Astrocyte (in vitro differentiated cells and primary cell): Measurements from ENCODE around the gene PLXDC1. TPM values are rescaled to one million over a fixed set of nuclear protein-coding genes. Genes with fewer than 3 reads are reported as not detected.

ENCODE experiments used
- DNase-seq: peaks from one replicate; pipeline ENCODE4 v3.0.0-alpha.2; 2010; ENCODE audit warnings: low read depth
- FAIRE-seq: peaks from 2 replicates; lab custom pipeline; 2011; peaks lifted over from hg19 to GRCh38; lab: Jason Lieb, UNC
- H2AFZ ChIP-seq: 2 replicates; pipeline ENCODE4 v1.6.0; 2012; ENCODE audit warnings: low read depth, low read length, inconsistent platforms
- H3K27ac ChIP-seq: 2 replicates; pipeline ENCODE4 v1.5.1; 2011; ENCODE audit warnings: low read depth, low read length, inconsistent platforms
- H3K27me3 ChIP-seq: 2 replicates; pipeline ENCODE4 v1.6.0; 2011; ENCODE audit warnings: low read length, inconsistent platforms; ENCODE audit not compliant: insufficient read depth
- H3K36me3 ChIP-seq: 2 replicates; pipeline ENCODE4 v1.5.1; 2011; ENCODE audit warnings: low read length, inconsistent platforms; ENCODE audit not compliant: insufficient read depth
- H3K4me1 ChIP-seq: 2 replicates; pipeline ENCODE4 v1.5.1; 2011; ENCODE audit warnings: low read length, inconsistent platforms; ENCODE audit not compliant: insufficient read depth
- H3K4me2 ChIP-seq: 2 replicates; pipeline ENCODE4 v1.6.0; 2012; ENCODE audit warnings: low read length, inconsistent platforms
- H3K4me3 ChIP-seq: 2 replicates; pipeline ENCODE4 v1.5.1; 2011; ENCODE audit warnings: low read depth, mild to moderate bottlenecking, low read length, inconsistent platforms; ENCODE audit not compliant: insufficient read depth
- H3K79me2 ChIP-seq: 2 replicates; pipeline ENCODE4 v1.6.0; 2012; ENCODE audit warnings: mild to moderate bottlenecking, low read length, inconsistent platforms; ENCODE audit not compliant: insufficient read depth
- H3K9ac ChIP-seq: 2 replicates; pipeline ENCODE4 v1.6.0; 2012; ENCODE audit warnings: mild to moderate bottlenecking, low read length, inconsistent platforms
- H3K9me3 ChIP-seq: 2 replicates; pipeline ENCODE4 v1.5.1; 2012; ENCODE audit warnings: low read depth, mild to moderate bottlenecking, low read length, inconsistent platforms; ENCODE audit not compliant: insufficient read depth
- H4K20me1 ChIP-seq: 2 replicates; pipeline ENCODE4 v1.6.0; 2012; ENCODE audit warnings: low read length, inconsistent platforms; ENCODE audit not compliant: insufficient read depth
- H3K27ac Mint-ChIP-seq: one replicate; pipeline ENCODE4 v1.8.0; 2021; ENCODE audit warnings: mild to moderate bottlenecking, mixed read lengths; ENCODE audit not compliant: unreplicated experiment
- H3K27me3 Mint-ChIP-seq: one replicate; pipeline ENCODE4 v1.8.0; 2021; ENCODE audit warnings: low read depth, mixed read lengths; ENCODE audit not compliant: unreplicated experiment
- H3K36me3 Mint-ChIP-seq: one replicate; pipeline ENCODE4 v1.8.0; 2021; ENCODE audit warnings: low read depth, mixed read lengths; ENCODE audit not compliant: unreplicated experiment
- H3K4me1 Mint-ChIP-seq: one replicate; pipeline ENCODE4 v1.8.0; 2021; ENCODE audit warnings: low read depth, mixed read lengths; ENCODE audit not compliant: unreplicated experiment
- H3K4me3 Mint-ChIP-seq: one replicate; pipeline ENCODE4 v1.8.0; 2021; ENCODE audit warnings: mild to moderate bottlenecking, moderate library complexity, mixed read lengths; ENCODE audit not compliant: unreplicated experiment
- H3K9me3 Mint-ChIP-seq: one replicate; pipeline ENCODE4 v1.8.0; 2021; ENCODE audit warnings: mild to moderate bottlenecking, mixed read lengths; ENCODE audit not compliant: unreplicated experiment
- CTCF ChIP-seq: IDR thresholded peaks from 2 replicates; pipeline ENCODE4 v1.5.1; 2011; ENCODE audit warnings: low read depth, mild to moderate bottlenecking, inconsistent platforms, low read length, moderate library complexity; ENCODE audit not compliant: insufficient read depth
- EZH2 ChIP-seq: IDR thresholded peaks from 2 replicates; pipeline ENCODE4 v1.6.1; 2012; ENCODE audit warnings: mild to moderate bottlenecking, low read length, inconsistent platforms; ENCODE audit not compliant: insufficient read depth
- total RNA-seq: library from RNA; stranded (reverse); gene quantifications from 2 replicates; pipeline ENCODE4 v1.2.1, GENCODE V29; 2021

The PLXDC1 gene
- total RNA-seq, 1 donor from 2014 or later: 8.9 TPM

DNA sequence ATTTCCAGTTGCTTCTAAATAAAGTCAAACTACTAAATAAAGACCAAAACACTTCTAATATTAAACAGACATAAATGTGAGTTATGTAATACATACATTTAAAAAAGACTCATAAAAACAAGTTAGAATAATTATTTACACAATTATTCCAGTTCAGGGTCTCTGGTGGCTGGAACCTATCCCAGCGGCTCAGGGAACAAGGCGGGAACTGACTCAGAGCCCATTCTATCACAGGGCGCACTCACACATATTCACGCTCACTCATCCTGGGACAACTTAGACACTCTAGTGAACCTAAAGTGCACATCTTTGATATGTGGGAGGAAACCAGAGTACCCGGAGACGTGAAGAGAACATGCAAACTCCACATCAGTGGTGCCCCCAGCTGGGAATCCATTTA is 25.0 kb downstream of the PLXDC1 start:
- H3K4me3 Mint-ChIP-seq: no peak overlapping the region
- no peak for FAIRE-seq

GRCh38 chr17:39125143-39125875 is 26.1 kb downstream of the PLXDC1 start:
- no peak for FAIRE-seq
- no peak for TF ChIP-seq EZH2
- TF ChIP-seq CTCF: no peak

More for the DNA sequence above, 25.0 kb downstream of the PLXDC1 start:
- Histone ChIP-seq H2AFZ (no peak overlapping the region), H3K4me3 (no peak overlapping the region), H3K4me2 (no peak overlapping the region), H3K9me3 (no peaks in the 10 kb centered on the region), H3K27ac (no peak overlapping the region), H3K4me1 (peaks cover 5% of the 10 kb centered on the region), H3K79me2 (no peaks in the 10 kb centered on the region), H4K20me1 (no peaks in the 10 kb centered on the region), H3K9ac (no peak overlapping the region), H3K27me3 (peaks cover 2% of the 10 kb centered on the region), H3K36me3 (no peaks in the 10 kb centered on the region)
- TF ChIP-seq EZH2 (no peak), CTCF (no peak)
- Mint-ChIP-seq H3K27ac (no peak overlapping the region), H3K4me1 (peaks cover 6% of the 10 kb centered on the region), H3K9me3 (no peaks in the 10 kb centered on the region), H3K36me3 (peaks cover 2% of the 10 kb centered on the region), H3K27me3 (peaks cover 4% of the 10 kb centered on the region)
- DNase-seq: no peak

GRCh38 chr17:39123627-39124026 is 27.8 kb downstream of the PLXDC1 start:
- FAIRE-seq: no peak
- no peaks in the 10 kb centered on the region for H3K9me3 Mint-ChIP-seq
- peaks cover 7% of the 10 kb centered on the region for H3K27me3 Mint-ChIP-seq
- Histone ChIP-seq H2AFZ (no peak overlapping the region), H4K20me1 (no peaks in the 10 kb centered on the region), H3K4me1 (peaks cover 5% of the 10 kb centered on the region), H3K27me3 (peaks cover 5% of the 10 kb centered on the region), H3K79me2 (no peaks in the 10 kb centered on the region), H3K4me2 (peak overlapping the region; percentile 14), H3K27ac (no peak overlapping the region), H3K9me3 (no peaks in the 10 kb centered on the region), H3K9ac (no peak overlapping the region), H3K36me3 (no peaks in the 10 kb centered on the region), H3K4me3 (no peak overlapping the region)
- DNase-seq: no peak
- no peak overlapping the region for H3K27ac Mint-ChIP-seq
- peaks cover 2% of the 10 kb centered on the region for H3K36me3 Mint-ChIP-seq
- peaks cover 5% of the 10 kb centered on the region for H3K4me1 Mint-ChIP-seq
- TF ChIP-seq EZH2 (no peak), CTCF (no peak)
- no peak overlapping the region for H3K4me3 Mint-ChIP-seq

More at GRCh38 chr17:39125143-39125875, 26.1 kb downstream of the PLXDC1 start:
- no peaks in the 10 kb centered on the region for H3K36me3 ChIP-seq
- H3K4me3 ChIP-seq: no peak overlapping the region
- H3K79me2 ChIP-seq: no peaks in the 10 kb centered on the region
- peaks cover 5% of the 10 kb centered on the region for H3K4me1 ChIP-seq
- peaks cover 4% of the 10 kb centered on the region for H3K27me3 Mint-ChIP-seq
- peaks cover 2% of the 10 kb centered on the region for H3K36me3 Mint-ChIP-seq
- H3K9ac ChIP-seq: no peak overlapping the region
- H4K20me1 ChIP-seq: no peaks in the 10 kb centered on the region
- DNase-seq: no peak
- H3K9me3 Mint-ChIP-seq: no peaks in the 10 kb centered on the region
- H2AFZ ChIP-seq: no peak overlapping the region
- no peak overlapping the region for H3K4me2 ChIP-seq
- H3K27me3 ChIP-seq: peaks cover 2% of the 10 kb centered on the region
- H3K27ac ChIP-seq: no peak overlapping the region
- peaks cover 5% of the 10 kb centered on the region for H3K4me1 Mint-ChIP-seq
- H3K9me3 ChIP-seq: no peaks in the 10 kb centered on the region
- H3K27ac Mint-ChIP-seq: peak overlapping the region; percentile 16
- no peak overlapping the region for H3K4me3 Mint-ChIP-seq
